WTC11 (cell line): ENCODE data around the gene DLX2. TPM values are rescaled to one million over a fixed set of nuclear protein-coding genes. Genes with fewer than 3 reads are reported as not detected.

Source experiments
- ATAC-seq: fragments of 200-7000 bp; cut with Tn5 transposase; 2 replicates; pipeline ENCODE4 v1.10.0; 2021; ENCODE audit warnings: mild to moderate bottlenecking, moderate library complexity
- CTCF ChIA-PET: fragments of 300-600 bp; sonication (Branson Sonifier 250); formaldehyde crosslinking; loops from one replicate; lab custom pipeline; 2021; ENCODE audit warnings: antibody characterized with exemption; lab: Charles Lee
- POLR2A ChIA-PET: fragments of 350-600 bp; sonication (Branson Sonifier 250); formaldehyde crosslinking; loops from one replicate; lab custom pipeline; 2021; ENCODE audit warnings: antibody characterized with exemption; lab: Charles Lee
- DNase-seq: peaks from one replicate; pipeline ENCODE4 v3.0.0; 2021; ENCODE audit warnings: low spot score
- H3K27ac Mint-ChIP-seq: 2 replicates; pipeline ENCODE4 v1.8.0; 2021; ENCODE audit warnings: mixed read lengths
- H3K27me3 Mint-ChIP-seq: 2 replicates; pipeline ENCODE4 v1.8.0; 2021; ENCODE audit warnings: low read depth, mild to moderate bottlenecking, moderate library complexity, mixed read lengths
- H3K36me3 Mint-ChIP-seq: 2 replicates; pipeline ENCODE4 v1.8.0; 2021; ENCODE audit warnings: mixed read lengths
- H3K4me1 Mint-ChIP-seq: 2 replicates; pipeline ENCODE4 v1.8.0; 2022; ENCODE audit warnings: mixed read lengths
- H3K4me3 Mint-ChIP-seq: 2 replicates; pipeline ENCODE4 v1.8.0; 2021; ENCODE audit warnings: mild to moderate bottlenecking, moderate library complexity, mixed read lengths
- H3K9me3 Mint-ChIP-seq: 2 replicates; pipeline ENCODE4 v1.8.0; 2021; ENCODE audit warnings: mixed read lengths
- AFF4 ChIP-seq: sonication (generic); formaldehyde crosslinking; IDR thresholded peaks from 2 replicates; pipeline ENCODE4 v1.8.1; 2023; ENCODE audit warnings: mild to moderate bottlenecking, missing genetic modification reagents, borderline replicate concordance
- EMX1 ChIP-seq: fragments of 250-450 bp; sonication (Bioruptor Pico); IDR thresholded peaks from 2 replicates; pipeline ENCODE4 v1.8.0; 2021; ENCODE audit warnings: mild to moderate bottlenecking
- MYBL2 ChIP-seq: sonication (generic); formaldehyde crosslinking; IDR thresholded peaks from 2 replicates; pipeline ENCODE4 v1.8.1; 2023; ENCODE audit warnings: mild to moderate bottlenecking, moderate library complexity, missing genetic modification reagents
- NR3C1 ChIP-seq: sonication (generic); formaldehyde crosslinking; conservative IDR thresholded peaks from 2 replicates; pipeline ENCODE4 v1.8.1; 2023; ENCODE audit warnings: low read depth, mild to moderate bottlenecking, missing genetic modification reagents
- PRDM15 ChIP-seq: sonication (generic); formaldehyde crosslinking; IDR thresholded peaks from 2 replicates; pipeline ENCODE4 v1.8.0; 2022; ENCODE audit warnings: missing genetic modification reagents
- PREB ChIP-seq: sonication (generic); formaldehyde crosslinking; IDR thresholded peaks from 2 replicates; pipeline ENCODE4 v1.8.1; 2022; ENCODE audit warnings: mild to moderate bottlenecking, missing genetic modification reagents, moderate library complexity, borderline replicate concordance
- SP1 ChIP-seq: sonication (generic); formaldehyde crosslinking; conservative IDR thresholded peaks from 2 replicates; pipeline ENCODE4 v1.8.1; 2022; ENCODE audit warnings: missing genetic modification reagents
- ZNF138 ChIP-seq: sonication (generic); formaldehyde crosslinking; conservative IDR thresholded peaks from 2 replicates; pipeline ENCODE4 v1.8.1; 2022; ENCODE audit warnings: mild to moderate bottlenecking, moderate library complexity, missing genetic modification reagents
- ZNF671 ChIP-seq: fragments of 250-450 bp; sonication (Bioruptor Pico); IDR thresholded peaks from 2 replicates; pipeline ENCODE4 v1.8.0; 2021; ENCODE audit warnings: mild to moderate bottlenecking
- total RNA-seq: library from RNA; stranded (reverse); gene quantifications from 3 replicates; pipeline ENCODE4 v1.2.3, GENCODE V29; 2021
- TF ChIP-seq, protein P1 (sequence below): sonication (generic); formaldehyde crosslinking; IDR thresholded peaks from 2 replicates; pipeline ENCODE4 v1.8.0; 2023; ENCODE audit warnings: mild to moderate bottlenecking, missing genetic modification reagents

The DLX2 gene
- total RNA-seq, 1 experiment from 2014 or later = 0.28 TPM

DNA sequence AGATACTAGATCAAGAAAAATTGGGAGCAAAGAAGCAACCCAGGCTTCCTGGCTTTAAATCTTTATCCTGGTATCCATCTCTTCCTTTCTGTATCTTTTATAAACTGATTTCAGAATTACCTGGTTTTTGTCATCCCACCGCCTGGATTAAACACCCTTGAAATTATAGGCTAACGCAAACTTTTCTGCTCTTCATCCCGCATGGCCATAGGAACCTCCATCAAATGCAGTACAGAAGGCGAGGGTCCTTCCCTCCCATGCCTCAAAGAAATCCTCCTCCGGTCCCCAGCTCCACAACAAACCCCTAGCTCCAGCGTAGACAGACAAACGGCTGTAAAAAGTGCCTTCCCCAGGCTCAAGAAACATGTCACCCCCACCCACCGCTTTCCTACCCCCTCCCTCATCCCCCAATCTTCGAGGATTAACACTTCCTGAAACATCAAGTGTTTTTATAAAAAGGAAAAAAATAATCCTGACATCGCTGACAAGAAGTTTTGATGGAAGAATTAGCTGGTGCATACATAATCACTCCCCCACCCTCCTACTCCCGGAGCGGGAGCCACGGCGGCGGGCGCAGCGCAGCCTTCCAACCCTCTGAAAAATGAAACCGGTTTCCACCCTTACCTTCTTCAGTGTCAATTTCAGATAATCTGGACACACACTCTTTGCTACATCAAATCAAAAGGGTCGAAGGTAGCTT, 9.8 kb downstream of the DLX2 start:
- POLR2A ChIA-PET = interaction anchor here (0.6 kb wide), 1 partner anchor 13 kb away, joined by 6 read pairs; no protein-coding TSS in a partner anchor
- TF ChIP-seq ZNF138 (CRISPR knock-in tag) (no peak), PREB (CRISPR knock-in tag) (no peak), MYBL2 (CRISPR knock-in tag) (no peak)
- ATAC-seq (no peak), DNase-seq (no peak)
- no peak overlapping the region for H3K27ac Mint-ChIP-seq
- H3K9me3 Mint-ChIP-seq = no peaks in the 10 kb centered on the region
- H3K4me1 Mint-ChIP-seq = peaks cover 65% of the 10 kb centered on the region
- H3K4me3 Mint-ChIP-seq = peak overlapping the region; percentile 38; the same call in 1 of the 2 replicates
- CTCF ChIA-PET = interaction anchor here (0.6 to 1.7 kb wide), 3 partner anchors 9 to 14 kb away, joined by 3 to 8 read pairs (median 4); partner anchors contain the start of gene DLX2
- H3K36me3 Mint-ChIP-seq = no peaks in the 10 kb centered on the region
- peaks cover 100% of the 10 kb centered on the region for H3K27me3 Mint-ChIP-seq

DNA sequence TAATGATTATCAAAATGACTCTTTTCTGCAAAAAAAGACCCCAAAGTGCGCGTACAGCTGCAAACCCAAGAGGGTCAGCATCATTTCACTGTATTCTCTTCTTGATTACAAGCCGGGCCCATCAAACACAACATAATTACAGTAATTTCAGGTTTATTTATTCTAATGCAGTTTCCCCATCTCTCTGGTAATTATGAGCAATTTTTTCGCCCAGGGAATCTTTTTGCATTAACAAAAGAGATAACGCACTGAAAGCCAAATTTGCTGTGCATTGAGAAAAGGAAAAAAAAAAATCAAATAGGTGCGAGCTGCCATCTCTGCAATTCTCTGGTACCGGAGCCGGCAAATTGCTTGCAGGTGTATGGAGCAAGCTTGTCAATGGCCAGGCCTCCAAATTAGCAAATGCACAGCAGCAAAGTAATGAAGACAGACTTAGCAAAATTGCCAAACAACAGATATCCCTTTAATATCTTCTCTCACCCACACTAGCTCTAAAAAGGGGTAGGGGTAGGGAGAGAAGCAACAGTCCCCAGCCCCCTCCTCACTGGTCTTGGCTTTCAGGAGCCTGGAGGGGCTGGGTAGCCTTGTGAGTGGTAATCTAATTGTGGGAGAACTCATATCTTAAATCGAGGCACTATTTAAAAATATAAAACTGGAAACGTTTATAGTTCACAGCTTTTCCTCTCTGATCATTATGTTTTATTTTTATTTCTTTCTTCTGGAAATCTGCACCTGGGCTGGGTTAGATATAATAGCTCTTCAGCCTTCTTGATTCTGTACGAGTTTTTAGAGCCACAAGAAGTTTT, 10.7 kb downstream of the DLX2 start:
- ATAC-seq (no peak), DNase-seq (no peak)
- no peaks in the 10 kb centered on the region for H3K9me3 Mint-ChIP-seq
- H3K36me3 Mint-ChIP-seq = no peaks in the 10 kb centered on the region
- ChIA-PET POLR2A (no interaction called here), CTCF (interaction anchor here (0.6 to 1.7 kb wide), 3 partner anchors 10 to 35 kb away, joined by 3 to 8 read pairs (median 4); partner anchors contain the start of gene DLX2)
- H3K27me3 Mint-ChIP-seq = peaks cover 100% of the 10 kb centered on the region
- peaks cover 71% of the 10 kb centered on the region for H3K4me1 Mint-ChIP-seq
- H3K27ac Mint-ChIP-seq = no peak overlapping the region
- no peak overlapping the region for H3K4me3 Mint-ChIP-seq
- TF ChIP-seq, protein P1, sequence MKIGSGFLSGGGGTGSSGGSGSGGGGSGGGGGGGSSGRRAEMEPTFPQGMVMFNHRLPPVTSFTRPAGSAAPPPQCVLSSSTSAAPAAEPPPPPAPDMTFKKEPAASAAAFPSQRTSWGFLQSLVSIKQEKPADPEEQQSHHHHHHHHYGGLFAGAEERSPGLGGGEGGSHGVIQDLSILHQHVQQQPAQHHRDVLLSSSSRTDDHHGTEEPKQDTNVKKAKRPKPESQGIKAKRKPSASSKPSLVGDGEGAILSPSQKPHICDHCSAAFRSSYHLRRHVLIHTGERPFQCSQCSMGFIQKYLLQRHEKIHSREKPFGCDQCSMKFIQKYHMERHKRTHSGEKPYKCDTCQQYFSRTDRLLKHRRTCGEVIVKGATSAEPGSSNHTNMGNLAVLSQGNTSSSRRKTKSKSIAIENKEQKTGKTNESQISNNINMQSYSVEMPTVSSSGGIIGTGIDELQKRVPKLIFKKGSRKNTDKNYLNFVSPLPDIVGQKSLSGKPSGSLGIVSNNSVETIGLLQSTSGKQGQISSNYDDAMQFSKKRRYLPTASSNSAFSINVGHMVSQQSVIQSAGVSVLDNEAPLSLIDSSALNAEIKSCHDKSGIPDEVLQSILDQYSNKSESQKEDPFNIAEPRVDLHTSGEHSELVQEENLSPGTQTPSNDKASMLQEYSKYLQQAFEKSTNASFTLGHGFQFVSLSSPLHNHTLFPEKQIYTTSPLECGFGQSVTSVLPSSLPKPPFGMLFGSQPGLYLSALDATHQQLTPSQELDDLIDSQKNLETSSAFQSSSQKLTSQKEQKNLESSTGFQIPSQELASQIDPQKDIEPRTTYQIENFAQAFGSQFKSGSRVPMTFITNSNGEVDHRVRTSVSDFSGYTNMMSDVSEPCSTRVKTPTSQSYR (CRISPR knock-in tag) = no peak
- TF ChIP-seq EMX1 (CRISPR knock-in tag) (no peak), ZNF671 (CRISPR knock-in tag) (no peak), PRDM15 (CRISPR knock-in tag) (no peak), SP1 (no peak), NR3C1 (no peak), AFF4 (CRISPR knock-in tag) (no peak)
- TF ChIP-seq, all 79 proteins: peak for 0
